Endothelial cell of umbilical vein (primary cell): ENCODE results near the gene LCT. TPM values are rescaled to one million over a fixed set of nuclear protein-coding genes. Genes with fewer than 3 reads are reported as not detected.

Experiments used
- BruUV-seq: library from RNA; stranded (reverse); fragments of 400-500 nt; replicated peaks from 2 replicates; lab custom pipeline; 2021; lab: Mats Ljungman, UMichigan
- CTCF ChIA-PET: fragments of 300-600, 350-600 bp; sonication (Branson Sonifier 250); formaldehyde crosslinking; loops from one replicate; lab custom pipeline; 2021; ENCODE audit warnings: antibody characterized with exemption, inconsistent platforms; lab: Charles Lee
- POLR2A ChIA-PET: fragments of 300-600, 350-600 bp; sonication (Branson Sonifier 250); formaldehyde crosslinking; loops from one replicate; lab custom pipeline; 2021; ENCODE audit warnings: antibody characterized with exemption, inconsistent platforms; lab: Charles Lee
- DNase-seq: peaks from one replicate; pipeline ENCODE4 v3.0.0-alpha.2; 2011; ENCODE audit warnings: low read depth, low spot score
- FAIRE-seq: peaks from 2 replicates; lab custom pipeline; 2011; peaks lifted over from hg19 to GRCh38; lab: Jason Lieb, UNC
- H2AFZ ChIP-seq: 2 replicates; pipeline ENCODE4 v1.6.0; 2012; ENCODE audit warnings: low read depth, low read length, control low read depth, inconsistent platforms
- H3K27ac ChIP-seq: 2 replicates; pipeline ENCODE4 v1.5.1; 2011; ENCODE audit warnings: low read depth, mild to moderate bottlenecking, control low read depth, low read length, moderate library complexity; ENCODE audit not compliant: insufficient read depth
- H3K27me3 ChIP-seq, 2 experiments: 2 replicates each; pipeline versions ENCODE4 v1.6.0 to v1.6.1; 2011; ENCODE audit warnings: low read length in 2 of 2, mixed read lengths in 1 of 2; ENCODE audit not compliant: control insufficient read depth in 2 of 2, insufficient read depth in 2 of 2
- H3K36me3 ChIP-seq, 2 experiments: 2 replicates in 1 of 2; 3 replicates in 1 of 2; pipeline ENCODE4 v1.5.1; 2011; ENCODE audit warnings: low read length in 2 of 2, mild to moderate bottlenecking in 1 of 2, moderate library complexity in 1 of 2; ENCODE audit not compliant: control insufficient read depth in 2 of 2, insufficient read depth in 2 of 2; ENCODE audit errors: extremely low read depth in 1 of 2
- H3K4me1 ChIP-seq: 3 replicates; pipeline ENCODE4 v1.5.1; 2011; ENCODE audit warnings: mild to moderate bottlenecking, low read length; ENCODE audit not compliant: control insufficient read depth, insufficient read depth; ENCODE audit errors: extremely low read depth
- H3K4me2 ChIP-seq: 2 replicates; pipeline ENCODE4 v1.6.1; 2011; ENCODE audit warnings: low read length, control low read depth, mixed read lengths; ENCODE audit not compliant: insufficient read depth
- H3K4me3 ChIP-seq, 3 experiments: fragments of 200-600 bp in 1 of 3; sonication (generic), shearing (Covaris generic) in 1 of 3; replicated peaks in 1 of 3; 2 replicates each; pipeline ENCODE4 v1.5.1; 2011 to 2016; ENCODE audit warnings: control low read depth in 3 of 3, low read length in 3 of 3, mild to moderate bottlenecking in 2 of 3, inconsistent platforms in 1 of 3, low read depth in 1 of 3, moderate library complexity in 1 of 3; ENCODE audit not compliant: insufficient read depth in 1 of 3
- H3K79me2 ChIP-seq: 2 replicates; pipeline ENCODE4 v1.6.0; 2012; ENCODE audit warnings: low read length, inconsistent platforms; ENCODE audit not compliant: control insufficient read depth, insufficient read depth
- H3K9ac ChIP-seq: replicated peaks from 2 replicates; pipeline ENCODE3; 2011; ENCODE audit warnings: low read length, control low read depth; ENCODE audit not compliant: insufficient read depth; ENCODE audit errors: extremely low read depth
- H3K9me1 ChIP-seq: replicated peaks from 3 replicates; pipeline ENCODE4 v1.6.0; 2011; ENCODE audit warnings: mild to moderate bottlenecking, low read length; ENCODE audit not compliant: control insufficient read depth, insufficient read depth; ENCODE audit errors: extremely low read depth
- H3K9me3 ChIP-seq: replicated peaks from 2 replicates; pipeline ENCODE4 v1.5.1; 2012; ENCODE audit warnings: low read length, inconsistent platforms; ENCODE audit not compliant: control insufficient read depth, insufficient read depth
- H4K20me1 ChIP-seq: replicated peaks from 2 replicates; pipeline ENCODE3; 2011; ENCODE audit warnings: mild to moderate bottlenecking, low read length; ENCODE audit not compliant: control insufficient read depth, insufficient read depth; ENCODE audit errors: extremely low read depth
- EZH2 ChIP-seq: IDR thresholded peaks from 2 replicates; pipeline ENCODE4 v1.6.1; 2012; ENCODE audit warnings: borderline replicate concordance, low read depth, mild to moderate bottlenecking, moderate library complexity, low read length, inconsistent platforms; ENCODE audit not compliant: severe bottlenecking
- FOS ChIP-seq: IDR thresholded peaks from 2 replicates; pipeline ENCODE4 v1.6.1; 2011; ENCODE audit warnings: mild to moderate bottlenecking, low read length, moderate library complexity, borderline replicate concordance; ENCODE audit not compliant: insufficient read depth
- GATA2 ChIP-seq: IDR thresholded peaks from 2 replicates; pipeline ENCODE4 v1.7.0; 2011; ENCODE audit warnings: low read depth, mild to moderate bottlenecking, moderate library complexity, mixed read lengths, low read length; ENCODE audit not compliant: insufficient read length, insufficient read depth
- JUN ChIP-seq: IDR thresholded peaks from 2 replicates; pipeline ENCODE4 v1.6.1; 2011; ENCODE audit warnings: borderline replicate concordance, low read depth; ENCODE audit not compliant: insufficient read length, insufficient read depth
- MAX ChIP-seq: IDR thresholded peaks from 2 replicates; pipeline ENCODE4 v1.6.1; 2011; ENCODE audit not compliant: insufficient read depth, insufficient read length
- MYC ChIP-seq: IDR thresholded peaks from one replicate; pipeline ENCODE4 v1.6.1; 2011; ENCODE audit warnings: mild to moderate bottlenecking, low read depth, low read length
- POLR2A ChIP-seq: IDR thresholded peaks from 2 replicates; pipeline ENCODE4 v1.6.1; 2012; ENCODE audit warnings: low read depth, mild to moderate bottlenecking, control low read depth, low read length
- POLR2AphosphoS5 ChIP-seq: IDR thresholded peaks from 2 replicates; pipeline ENCODE4 v1.6.1; 2012; ENCODE audit warnings: low read depth, mild to moderate bottlenecking, control low read depth, low read length, moderate library complexity; ENCODE audit not compliant: insufficient read depth
- dilution Hi-C: fragments of 300-500 bp; cut with MboI; formaldehyde crosslinking; loops from one replicate; pipeline ENCODE4 v1.15.0; 2019; ENCODE audit warnings: low sequenced_read_pairs; ENCODE audit not compliant: extremely low pct_ligation_motif_present
- intact Hi-C: fragments of 100-400 bp; cut with micrococcal nuclease; formaldehyde crosslinking; loops from one replicate; pipeline ENCODE4 v1.10.0; 2022
- polyA plus RNA-seq, 4 experiments: library from polyadenylated mRNA; depleted of rRNA in 3 of 4; stranded (reverse) in 3 of 4; unstranded in 1 of 4; fragments of >200 nt; gene quantifications; 2 replicates each; pipeline versions ENCODE4 v1.2.1 to v1.2.3, GENCODE V29; 2011 to 2012; ENCODE audit warnings: missing spikeins in 1 of 4
- total RNA-seq: library from RNA; stranded (reverse); gene quantifications from 2 replicates; pipeline ENCODE4 v1.2.3, GENCODE V29; 2021
- TF ChIP-seq, protein P1 (sequence below), 2 donors: IDR thresholded peaks; 1 replicate in 1 of 2; 2 replicates in 1 of 2; pipeline ENCODE4 v1.5.1; 2011; ENCODE audit warnings: low read length in 2 of 2, mild to moderate bottlenecking in 2 of 2, moderate library complexity in 2 of 2, control low read depth in 1 of 2, inconsistent platforms in 1 of 2, low read depth in 1 of 2; ENCODE audit not compliant: insufficient read depth in 1 of 2; ENCODE audit errors: extremely low read depth in 1 of 2

Gene LCT
- total and polyA plus RNA-seq, 2 donors (not counting 3 experiments of a cell fraction or from before 2014, with no cell fraction given): 0.07 TPM; not detected in 1

GRCh38 chr2:135820003-135820618, 16.9 kb downstream of the LCT start:
- no peaks in the 10 kb centered on the region for H3K36me3 ChIP-seq
- TF ChIP-seq FOS (no peak), EZH2 (no peak), MYC (no peak), GATA2 (no peak), JUN (no peak), MAX (no peak), POLR2AphosphoS5 (no peak), POLR2A (no peak)
- TF ChIP-seq, protein P1, sequence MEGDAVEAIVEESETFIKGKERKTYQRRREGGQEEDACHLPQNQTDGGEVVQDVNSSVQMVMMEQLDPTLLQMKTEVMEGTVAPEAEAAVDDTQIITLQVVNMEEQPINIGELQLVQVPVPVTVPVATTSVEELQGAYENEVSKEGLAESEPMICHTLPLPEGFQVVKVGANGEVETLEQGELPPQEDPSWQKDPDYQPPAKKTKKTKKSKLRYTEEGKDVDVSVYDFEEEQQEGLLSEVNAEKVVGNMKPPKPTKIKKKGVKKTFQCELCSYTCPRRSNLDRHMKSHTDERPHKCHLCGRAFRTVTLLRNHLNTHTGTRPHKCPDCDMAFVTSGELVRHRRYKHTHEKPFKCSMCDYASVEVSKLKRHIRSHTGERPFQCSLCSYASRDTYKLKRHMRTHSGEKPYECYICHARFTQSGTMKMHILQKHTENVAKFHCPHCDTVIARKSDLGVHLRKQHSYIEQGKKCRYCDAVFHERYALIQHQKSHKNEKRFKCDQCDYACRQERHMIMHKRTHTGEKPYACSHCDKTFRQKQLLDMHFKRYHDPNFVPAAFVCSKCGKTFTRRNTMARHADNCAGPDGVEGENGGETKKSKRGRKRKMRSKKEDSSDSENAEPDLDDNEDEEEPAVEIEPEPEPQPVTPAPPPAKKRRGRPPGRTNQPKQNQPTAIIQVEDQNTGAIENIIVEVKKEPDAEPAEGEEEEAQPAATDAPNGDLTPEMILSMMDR (IDR thresholded peaks at IDR 0.05; ENCODE audit: extremely low read depth in 1 of 2, insufficient read depth in 1 of 2, low read depth in 1 of 2, low read length in 2 of 2): no peak
- CTCF ChIA-PET: no interaction called here
- POLR2A ChIA-PET: no interaction called here
- no peaks in the 10 kb centered on the region for H3K9me3 ChIP-seq
- BruUV-seq: no TSS peak
- FAIRE-seq (no peak), DNase-seq (no peak)
- H3K27ac ChIP-seq: no peak overlapping the region
- H2AFZ ChIP-seq: no peak overlapping the region
- no peak overlapping the region for H3K9ac ChIP-seq
- H3K4me2 ChIP-seq: no peak overlapping the region
- intact Hi-C loops: no loop called here
- H3K79me2 ChIP-seq: no peaks in the 10 kb centered on the region
- no peaks in the 10 kb centered on the region for H3K9me1 ChIP-seq
- dilution Hi-C loops: no loop called here
- peaks cover 0 to 4% of the 10 kb centered on the region in 2 experiments for H3K27me3 ChIP-seq
- no peak overlapping the region for H3K4me3 ChIP-seq
- no peaks in the 10 kb centered on the region for H3K4me1 ChIP-seq
- H4K20me1 ChIP-seq: no peaks in the 10 kb centered on the region
